IPS DF 4.7 (cell line): Measurements from ENCODE around the gene ASB16.

ENCODE experiments used
- DNase-seq: peaks from one replicate; pipeline ENCODE4 v3.0.0-alpha.2; 2013; ENCODE audit warnings: low spot score; ENCODE audit errors: extremely low read depth

Gene ASB16

DNA sequence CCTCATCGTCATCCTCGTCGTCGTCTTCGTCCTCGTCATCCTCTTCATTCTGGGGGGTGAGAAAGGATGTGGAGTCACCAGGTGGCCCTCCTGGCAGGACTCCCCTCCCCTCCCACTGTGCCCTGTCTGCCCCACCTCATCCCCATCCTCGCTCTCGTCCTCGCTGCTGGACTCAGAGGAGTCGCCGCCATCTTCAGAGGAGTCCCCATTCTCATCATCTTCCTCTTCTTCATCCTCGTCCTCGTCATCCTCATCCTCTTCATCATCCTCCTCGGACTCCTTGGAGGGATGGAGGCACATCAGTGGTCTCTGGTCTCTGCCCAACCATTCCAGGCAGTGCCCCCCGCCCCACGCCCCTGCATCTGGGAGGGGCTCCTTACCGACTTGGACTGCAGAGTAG is 36.8 kb downstream of the ASB16 start:
- DNase-seq = no peak

DNA sequence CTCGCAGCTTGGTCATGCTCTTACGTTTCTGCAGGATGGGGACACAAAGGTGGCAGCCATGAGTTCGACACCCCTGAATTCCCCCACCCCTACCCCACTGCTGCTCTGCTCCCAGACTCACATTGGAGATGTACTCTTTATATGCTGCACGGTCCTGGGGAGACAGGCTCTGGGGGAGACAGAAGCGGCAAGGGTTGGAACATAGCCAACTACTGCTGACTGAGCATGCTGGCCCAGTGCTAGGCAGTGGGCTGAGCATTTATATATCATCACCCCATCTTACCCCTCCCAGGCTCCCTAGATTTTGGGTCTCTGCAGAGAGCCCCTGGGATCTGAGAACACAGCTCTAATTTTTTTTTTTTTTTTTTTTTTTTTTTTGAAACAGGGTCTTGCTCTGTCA is 37.2 kb downstream of the ASB16 start:
- no peak for DNase-seq

DNA sequence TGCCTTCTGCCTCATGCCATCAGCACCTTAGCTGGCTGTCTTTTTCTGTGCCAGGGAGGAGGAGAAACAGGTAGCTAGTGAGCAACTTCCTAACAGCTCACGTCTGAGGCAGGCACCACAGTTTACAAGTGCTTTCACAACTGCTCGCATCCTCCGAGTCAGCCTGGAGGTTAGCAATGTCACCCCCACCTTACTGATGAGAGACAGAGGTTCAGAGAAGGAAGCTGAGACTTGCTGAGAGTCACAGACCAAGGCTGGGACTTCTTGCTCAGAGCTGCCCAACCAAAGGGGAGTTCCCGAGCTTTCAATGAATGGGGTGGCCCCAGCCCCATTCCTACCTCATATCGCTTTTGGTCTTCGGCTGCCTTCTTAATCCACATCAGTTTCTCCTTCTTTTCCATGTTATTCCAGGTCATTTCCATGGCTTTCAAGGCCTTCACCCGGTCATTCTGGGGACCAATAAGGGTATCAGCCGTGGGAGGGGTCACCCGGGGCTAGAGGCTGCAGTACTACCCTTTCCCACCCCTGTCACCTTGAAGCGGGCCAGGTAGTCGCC is 39.4 kb downstream of the ASB16 start:
- no peak for DNase-seq

DNA sequence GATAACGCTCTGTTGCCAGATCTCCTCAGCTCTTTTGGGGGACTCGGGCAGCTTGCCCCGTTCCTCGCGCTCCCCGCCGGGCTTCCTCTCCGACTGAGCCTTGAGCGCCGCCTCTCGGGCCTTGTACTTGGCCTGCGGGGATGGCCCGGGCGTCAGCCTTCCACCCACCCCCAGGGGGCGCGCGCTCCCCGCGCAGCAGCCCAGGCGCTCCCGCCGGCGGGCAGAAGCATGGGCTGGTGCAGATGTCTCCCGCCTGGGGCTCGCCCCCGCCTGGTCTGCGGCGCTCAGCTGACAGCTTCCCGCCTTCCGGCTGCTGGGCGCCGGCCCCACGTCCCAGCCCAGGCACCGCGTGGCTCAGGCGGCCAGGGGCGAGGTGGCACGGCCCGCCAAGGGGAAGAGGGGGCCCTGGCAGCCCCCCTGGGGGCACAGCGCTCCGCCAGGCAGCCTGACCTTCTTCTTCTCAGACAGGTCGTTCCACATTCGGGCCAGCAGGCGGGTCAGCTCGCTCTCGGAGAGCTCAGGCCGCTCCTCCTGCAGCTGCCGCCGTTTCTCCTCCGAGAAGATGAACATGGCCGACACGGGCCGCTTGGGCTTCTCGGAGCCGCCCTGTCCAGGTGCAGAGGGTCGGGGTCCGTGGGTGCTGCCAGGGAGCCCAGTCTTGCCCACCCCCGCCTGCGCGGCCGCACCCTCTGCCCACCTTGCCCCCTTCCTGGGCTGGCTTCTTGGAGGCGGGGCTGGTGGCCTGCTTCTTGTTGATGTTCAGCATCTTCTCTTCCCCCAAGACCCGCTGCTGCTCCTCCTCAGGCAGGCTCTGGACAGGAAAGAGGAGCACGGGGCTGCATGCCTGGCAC is 40.1 kb downstream of the ASB16 start:
- DNase-seq = no peak

DNA sequence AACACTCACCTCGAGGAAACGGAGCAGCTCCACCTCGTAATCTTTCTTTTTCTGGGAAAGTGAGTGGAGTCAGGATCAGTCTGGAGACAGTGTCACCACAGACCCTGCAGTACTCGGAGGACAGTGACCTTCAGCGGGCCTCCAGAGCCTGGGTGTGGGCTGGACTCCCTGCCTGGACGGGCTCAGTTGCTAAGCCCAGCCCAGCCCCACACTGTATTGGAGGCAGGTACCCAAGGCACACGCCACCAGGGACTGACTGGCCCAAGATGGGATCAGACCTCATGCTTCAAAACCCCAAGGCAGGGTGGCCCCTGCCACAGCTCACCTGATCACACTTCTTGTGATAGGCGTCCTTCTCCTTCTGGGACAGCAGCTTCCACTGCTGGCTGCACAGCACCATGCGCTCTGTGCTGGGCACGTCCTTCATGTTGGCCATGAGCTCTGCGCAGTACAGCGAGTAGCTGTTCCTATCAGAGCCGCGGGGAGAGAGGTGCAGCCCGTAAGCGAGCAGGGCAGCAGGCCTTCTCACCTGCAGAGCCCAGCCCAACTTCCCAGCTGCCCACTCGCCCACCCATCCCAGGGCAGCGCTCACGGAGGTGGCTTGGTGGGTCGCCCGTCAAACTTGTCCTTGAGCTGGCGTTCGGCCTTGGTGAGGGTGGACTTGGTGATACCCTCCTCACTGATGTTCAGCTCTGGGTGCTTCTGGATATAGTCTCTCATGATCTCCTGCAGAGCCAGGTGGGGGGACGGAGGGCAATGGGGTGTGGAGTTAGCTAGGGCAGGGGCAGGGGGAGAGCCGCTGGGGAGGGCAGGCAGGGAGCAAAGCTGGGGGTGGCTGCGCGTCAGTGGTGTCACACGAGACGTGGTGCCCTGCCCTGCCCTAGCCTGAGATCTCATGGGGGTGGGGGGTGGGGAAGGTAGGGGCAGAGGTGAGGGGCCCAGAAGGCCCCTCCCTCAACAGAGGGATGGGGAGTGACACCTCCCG is 41.1 kb downstream of the ASB16 start:
- no peak for DNase-seq

DNA sequence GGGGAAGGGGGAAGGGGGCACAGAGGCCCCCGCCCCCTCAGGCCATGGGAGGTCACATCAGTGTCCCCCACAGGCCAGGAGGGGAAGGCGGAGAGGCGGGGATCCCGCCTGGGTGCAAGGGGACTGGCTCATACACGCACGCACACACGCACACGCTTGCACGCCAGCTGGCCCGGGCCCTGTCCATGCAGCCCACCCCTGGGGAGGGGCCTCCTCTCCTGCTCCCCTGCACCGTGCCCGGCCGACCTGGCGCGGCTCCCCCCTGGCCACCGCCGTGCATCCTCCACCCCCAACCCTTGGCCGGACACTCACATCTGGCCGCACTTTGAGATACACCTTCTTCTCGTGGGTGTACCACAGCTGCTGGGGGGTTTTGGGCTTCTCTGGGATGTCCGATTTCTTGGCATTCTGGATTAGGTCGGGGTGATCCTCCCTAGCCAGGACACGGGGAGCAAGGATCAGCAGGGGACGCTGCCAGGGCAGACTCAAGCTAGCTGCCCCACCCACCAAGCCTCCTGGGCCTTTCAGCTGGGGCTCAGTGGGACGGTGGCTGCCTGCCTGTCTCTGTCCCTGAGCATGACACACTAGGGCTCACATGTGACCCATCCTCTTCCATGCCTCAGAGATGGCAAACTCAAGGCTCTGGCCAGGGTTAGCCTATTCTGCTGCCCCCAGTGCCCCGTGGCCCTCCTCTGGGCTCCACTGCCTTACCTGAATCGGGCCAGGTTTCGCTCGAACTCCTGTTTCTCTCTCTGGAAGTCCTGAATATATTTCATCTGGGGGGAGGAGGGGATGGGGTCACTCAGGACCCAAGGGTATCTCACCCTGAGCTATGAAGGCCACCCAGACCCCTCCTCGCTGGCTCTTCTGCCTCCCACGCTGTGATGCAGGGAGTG is 42.3 kb downstream of the ASB16 start:
- DNase-seq = no peak

DNA sequence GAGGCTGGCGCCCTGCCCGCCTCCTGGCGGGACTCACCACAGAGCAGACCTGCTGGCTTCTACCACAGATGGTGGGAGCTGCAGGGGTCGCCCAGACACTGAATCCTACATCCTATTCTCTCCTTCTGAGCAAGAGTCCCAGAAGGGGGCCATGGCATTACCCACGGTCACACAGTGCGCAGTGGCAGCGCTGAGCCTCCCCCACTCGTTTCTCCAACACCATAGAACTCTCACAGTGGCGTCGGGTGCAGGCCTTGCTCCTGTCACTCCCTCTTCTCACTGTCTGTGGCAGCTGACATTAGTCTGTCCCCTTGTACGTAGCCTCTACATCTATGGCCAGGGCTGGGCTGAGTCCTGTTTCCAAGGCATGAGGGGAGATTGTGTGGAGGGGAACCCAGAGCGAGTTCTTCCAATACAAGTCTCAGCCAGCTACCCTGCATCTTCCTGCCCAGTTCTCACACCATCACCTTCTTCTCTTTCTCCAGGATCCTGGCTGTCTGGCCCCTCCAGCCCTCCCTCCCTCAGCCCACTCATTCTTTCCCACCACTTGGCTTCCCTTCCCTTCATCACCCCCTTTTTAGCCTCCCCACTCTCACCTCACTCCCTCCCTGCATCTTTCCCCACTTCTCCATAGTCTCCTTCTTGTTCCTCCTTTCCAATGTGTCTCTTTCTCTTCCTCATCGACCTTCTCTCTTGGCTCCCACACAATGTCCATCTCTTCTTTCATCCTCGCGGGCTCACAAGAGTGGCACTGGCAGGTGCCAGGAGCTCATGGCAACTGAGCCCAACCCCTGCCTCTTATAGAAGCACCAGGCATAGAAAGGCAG is 43.1 kb downstream of the ASB16 start:
- DNase-seq = no peak

DNA sequence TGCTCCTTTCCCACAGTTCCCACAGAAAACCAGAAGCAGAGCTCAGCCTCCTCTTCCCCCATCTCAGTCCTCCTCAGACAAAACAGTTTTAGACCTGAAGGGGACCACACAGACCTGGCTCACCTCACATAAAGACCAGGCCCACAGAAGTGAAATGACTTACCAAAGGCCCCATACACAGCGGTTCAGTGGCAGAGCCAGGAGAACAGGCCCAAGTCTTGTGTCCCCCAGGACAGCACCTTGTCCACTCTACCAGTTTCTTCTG is 43.7 kb downstream of the ASB16 start:
- DNase-seq = no peak

DNA sequence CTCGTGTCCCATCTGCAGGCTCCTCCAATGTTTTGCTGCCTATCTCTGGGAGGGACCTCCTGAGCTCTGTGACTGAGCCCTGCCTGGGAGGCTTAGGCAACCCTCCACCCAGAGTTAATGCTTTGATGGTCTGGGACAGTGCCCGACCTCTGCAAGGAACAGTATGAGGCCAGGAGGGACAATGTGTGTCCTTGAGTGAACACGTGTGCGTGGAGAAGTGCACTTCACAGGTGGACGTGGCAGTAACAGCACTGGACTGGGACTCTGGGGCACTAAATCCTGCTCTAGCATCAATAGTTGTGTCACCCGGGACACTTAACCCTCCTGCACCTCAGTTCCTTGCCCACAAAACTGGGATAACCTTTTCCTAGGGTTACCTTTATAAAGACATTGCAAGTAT is 44.4 kb downstream of the ASB16 start:
- DNase-seq = no peak

DNA sequence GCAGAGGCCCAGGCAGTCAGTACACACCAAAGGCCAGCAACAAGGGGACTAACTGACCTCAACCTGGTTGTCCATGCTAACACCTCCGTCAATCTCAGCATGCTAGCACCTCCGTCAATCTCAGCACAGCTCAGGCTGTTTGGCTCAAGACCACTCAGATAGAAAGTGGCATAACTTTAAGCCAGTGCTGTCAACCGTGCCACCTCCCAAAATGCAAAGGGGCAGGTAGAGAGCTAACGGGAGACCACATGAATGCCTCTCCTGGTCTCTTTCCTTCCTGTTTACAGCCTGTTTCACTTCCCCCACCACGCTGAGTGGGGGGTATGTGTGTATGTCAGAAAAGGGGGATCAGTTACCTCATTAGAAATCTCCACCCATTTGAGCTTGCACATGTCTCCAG is 45.7 kb downstream of the ASB16 start:
- DNase-seq = no peak

DNA sequence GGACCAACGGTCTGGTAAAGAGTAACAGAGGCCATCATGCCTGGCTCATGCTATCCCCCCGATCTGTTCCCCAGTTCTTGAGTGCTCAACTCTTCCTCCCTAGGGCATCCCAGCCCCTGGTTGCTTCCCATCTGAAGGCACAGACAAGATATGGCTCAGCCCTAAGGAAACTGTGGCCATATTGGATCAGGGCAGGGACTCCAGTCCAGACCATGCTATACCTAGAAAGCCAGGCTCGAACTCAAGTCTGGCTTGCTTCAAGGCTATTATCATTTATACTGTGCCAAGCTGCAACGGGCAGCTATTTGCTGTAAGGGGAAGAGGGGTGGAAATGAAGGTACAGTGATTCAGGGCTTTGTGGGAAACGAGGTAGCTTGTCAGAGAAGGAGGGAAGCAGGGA is 46.2 kb downstream of the ASB16 start:
- no peak for DNase-seq

DNA sequence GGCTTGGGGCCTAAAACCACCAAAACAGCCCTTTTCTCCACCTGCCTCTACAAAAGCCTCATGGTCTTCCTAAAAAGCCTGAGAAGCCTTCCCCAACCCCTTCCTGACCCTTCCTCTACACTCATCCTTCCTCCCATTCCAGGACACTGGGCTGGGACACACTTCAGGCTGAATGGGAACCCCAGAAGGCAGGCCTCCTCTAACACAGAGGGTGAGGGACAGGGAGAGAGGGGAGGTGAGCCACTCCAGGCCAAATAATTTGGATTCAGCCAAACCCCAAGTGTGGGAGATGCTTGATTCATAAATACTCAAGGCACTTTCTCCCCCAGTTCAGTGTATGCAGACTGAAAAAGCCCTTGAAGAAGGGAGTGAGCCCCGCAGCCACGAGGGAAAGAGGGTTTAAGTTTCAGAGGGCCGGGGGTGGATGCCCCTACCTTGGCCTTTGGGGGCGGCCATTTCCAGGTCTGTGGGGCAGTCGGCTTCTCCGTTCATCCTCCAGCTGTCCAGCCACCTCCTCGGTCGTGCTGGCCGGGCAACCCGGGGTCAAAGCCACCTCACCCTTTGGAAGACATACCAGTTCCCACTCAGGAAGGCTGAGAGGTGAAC is 47.3 kb downstream of the ASB16 start:
- no peak for DNase-seq

DNA sequence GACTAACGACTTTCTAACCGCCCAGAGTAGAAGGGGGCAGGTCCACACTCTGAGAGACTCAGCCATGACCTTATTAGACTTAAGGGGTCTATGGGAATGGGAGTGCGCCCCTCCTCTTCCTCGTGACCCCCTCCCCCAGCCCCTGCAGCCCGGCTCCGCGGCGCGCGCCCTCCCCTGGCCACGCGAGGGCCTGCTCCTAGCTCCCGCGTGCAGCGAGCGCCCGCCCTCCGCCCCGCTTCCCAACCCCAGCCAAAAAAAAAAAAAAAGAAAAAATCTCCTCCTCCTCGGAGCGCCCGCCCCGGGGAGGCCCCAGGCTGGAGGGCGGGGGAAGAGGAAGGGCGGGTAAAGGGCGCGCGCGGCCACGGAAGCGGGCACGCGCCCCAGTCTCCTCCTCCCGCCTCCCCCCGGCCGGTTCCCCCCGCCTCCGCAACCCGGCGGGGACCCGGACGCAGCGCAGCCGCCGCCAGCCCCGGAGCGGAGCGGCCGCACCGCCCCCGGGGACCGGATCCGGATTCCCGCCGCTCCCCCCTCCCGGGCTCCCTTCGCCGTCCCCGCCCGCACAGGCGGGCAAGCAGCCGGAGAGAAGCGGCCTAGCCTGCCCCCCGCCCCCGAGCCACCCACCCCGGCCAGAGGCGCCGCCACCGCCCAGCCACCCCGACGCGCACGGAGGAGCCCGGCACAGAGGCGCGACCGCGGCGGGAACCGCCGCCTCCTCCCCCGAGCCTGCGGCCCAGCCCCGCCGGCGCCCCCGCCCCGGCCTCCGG is 48.0 kb downstream of the ASB16 start:
- no peak for DNase-seq

DNA sequence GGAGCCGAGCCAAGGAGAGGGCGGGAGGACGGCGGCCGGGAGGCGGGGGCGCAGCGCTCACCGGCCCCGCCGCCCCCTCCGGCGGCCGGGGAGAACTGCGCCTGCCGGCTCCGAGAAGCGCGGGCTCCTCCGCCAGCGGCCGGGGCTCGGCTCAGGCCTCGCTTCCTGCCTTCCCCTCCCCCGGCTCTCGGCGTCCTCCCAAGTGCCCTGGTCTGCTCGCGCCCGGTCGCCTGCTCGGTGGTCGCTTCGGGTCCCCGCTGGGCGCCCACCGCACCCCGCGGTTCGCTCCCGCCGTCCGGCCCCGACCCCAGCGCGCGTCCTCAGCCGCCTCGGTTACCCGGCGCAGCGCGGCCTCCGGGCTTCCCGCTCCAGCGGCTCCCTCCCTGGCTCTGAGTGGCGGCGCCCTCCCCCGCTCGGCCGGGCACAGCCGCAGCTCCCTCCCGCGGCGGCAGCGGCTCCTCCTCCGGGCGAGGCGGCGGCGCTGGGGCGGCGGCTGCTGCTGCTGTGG is 48.7 kb downstream of the ASB16 start:
- no peak for DNase-seq

DNA sequence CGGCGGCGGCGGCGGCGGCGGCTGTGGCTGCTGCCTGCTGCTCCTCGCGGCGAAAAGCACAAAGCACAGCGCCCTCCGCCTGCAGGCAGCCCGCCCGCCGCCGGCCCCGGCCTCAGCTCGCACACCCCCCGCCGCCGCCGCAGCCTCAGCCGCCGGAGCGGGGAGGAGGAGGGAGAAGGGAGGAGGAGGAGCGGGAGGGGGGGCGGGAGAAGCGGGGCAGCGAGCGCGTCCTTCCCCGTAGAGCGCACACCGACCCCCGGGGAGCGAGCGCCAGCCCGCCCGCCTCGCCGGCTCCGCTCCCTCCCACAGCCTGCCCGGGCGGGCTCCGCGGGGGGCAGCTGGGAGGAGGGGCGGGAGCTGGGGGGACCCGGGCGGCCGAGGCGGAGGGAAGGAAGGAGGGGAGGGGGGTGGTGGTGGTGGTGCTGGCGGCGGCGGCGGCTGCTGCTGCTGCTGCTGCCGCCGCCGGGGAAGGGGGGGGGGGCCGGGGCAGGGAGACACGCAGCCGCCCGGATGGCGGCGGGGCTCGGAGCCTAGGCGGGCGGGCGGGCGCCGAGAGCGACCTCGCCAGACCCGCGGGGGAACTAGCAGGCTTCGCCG is 49.2 kb downstream of the ASB16 start, which contains the start of gene UBTF:
Gene UBTF (minus strand): TSS at position 60 of the 597 bp plus-strand sequence. CDS start 1,446 bp downstream, outside the sequence.
- DNase-seq = no peak

DNA sequence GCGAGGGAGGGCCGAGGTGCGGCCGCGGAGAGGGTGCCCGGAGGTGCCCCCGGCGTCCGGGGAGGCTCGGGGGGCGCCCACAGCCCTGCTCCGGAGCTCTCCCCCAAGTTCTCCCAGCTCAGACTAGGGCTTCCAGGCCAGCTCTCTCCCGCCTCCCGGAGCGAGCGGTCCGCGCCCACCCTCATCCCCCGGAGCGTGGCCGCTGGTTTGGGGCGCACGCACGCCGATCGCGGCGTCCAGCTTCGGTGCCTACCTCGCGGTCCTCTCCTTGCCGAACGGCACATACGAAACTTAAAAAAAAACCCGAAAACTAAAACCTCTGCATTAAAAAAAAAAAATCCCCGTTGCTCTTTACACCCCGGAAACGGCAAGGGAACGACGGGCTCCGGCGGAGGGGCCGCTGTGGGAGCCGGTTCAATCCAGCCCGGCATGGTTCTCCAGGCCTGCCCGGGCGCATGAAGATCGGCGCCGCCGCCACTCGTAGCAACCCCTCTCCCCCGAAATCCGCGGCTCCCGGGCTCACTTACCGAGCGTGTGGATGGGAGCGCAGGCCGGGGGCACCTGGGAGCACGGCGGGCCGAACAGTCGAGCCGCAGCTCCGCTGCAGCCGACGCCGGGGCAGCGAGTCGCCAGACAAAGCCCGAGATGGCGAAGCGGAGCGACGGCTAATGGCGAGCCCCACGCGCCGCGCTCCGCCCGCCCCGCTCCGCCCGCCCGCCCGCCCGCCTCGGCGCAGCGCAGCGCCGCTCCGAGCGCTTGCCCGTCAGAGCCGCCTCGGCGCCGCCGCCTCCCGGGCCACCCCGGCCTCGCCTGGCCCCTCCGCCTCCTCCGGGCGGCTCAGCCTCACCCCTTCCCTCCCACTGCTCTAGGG is 49.9 kb downstream of the ASB16 start:
- no peak for DNase-seq

DNA sequence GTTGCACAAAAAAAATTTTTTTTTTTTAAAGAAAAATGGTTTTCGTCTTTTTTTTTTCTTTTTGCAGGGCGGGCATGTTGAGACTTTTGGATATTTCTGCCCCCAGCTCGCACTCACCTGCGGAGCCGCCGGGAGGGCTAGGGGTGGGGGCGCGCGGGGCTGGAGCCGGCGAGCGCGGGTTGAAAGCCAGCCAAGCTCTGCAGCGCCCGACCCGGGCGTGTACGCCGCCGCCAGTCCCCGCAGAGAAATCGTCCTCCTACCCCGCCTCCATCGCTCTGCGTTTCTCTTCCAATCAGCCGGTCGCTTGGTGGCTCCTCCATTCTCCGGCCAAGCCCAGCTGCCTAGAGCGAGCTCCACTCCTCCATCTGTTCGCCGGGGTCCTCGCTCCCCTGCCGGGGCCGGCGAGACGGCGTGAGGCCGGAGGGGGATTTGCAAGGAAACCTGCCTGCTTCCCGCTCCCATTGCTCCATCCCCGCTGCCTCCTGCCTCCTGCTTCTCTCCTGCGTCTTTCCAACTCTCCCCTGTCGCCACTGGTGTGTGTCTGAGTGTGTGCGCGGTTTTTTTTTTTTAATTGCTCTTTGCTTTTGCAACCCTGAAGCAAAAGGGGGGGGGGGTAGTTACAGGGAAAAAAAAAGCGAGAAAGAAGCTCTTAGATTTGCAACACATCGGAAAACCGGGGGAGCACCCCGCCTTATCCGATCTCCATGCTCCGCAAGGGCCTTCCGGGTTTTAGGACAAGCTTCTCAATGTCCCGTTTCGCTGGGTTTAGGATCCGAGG is 50.8 kb downstream of the ASB16 start:
- no peak for DNase-seq
